HepG2 (cell line): Measurements from ENCODE around the gene HSDL1. TPM values are rescaled to one million over a fixed set of nuclear protein-coding genes. Genes with fewer than 3 reads are reported as not detected.

Experiments used
- BATF2 ChIP-seq: sonication (generic); formaldehyde crosslinking; IDR thresholded peaks from 2 replicates; pipeline ENCODE4 v1.8.0; 2022; ENCODE audit warnings: mild to moderate bottlenecking, missing genetic modification reagents, moderate library complexity
- CSRNP2 ChIP-seq: sonication (generic); formaldehyde crosslinking; conservative IDR thresholded peaks from 2 replicates; pipeline ENCODE4 v1.8.0; 2022; ENCODE audit warnings: low read depth, missing genetic modification reagents
- DNMT3B ChIP-seq: conservative IDR thresholded peaks from 2 replicates; pipeline ENCODE4 v1.6.1; 2016; ENCODE audit warnings: missing biosample characterization, control low read depth
- ETV5 ChIP-seq: IDR thresholded peaks from 2 replicates; pipeline ENCODE4 v1.6.1; 2018; ENCODE audit warnings: missing biosample characterization, missing genetic modification reagents, inconsistent platforms, borderline replicate concordance
- GFI1 ChIP-seq: sonication (generic); formaldehyde crosslinking; IDR thresholded peaks from 2 replicates; pipeline ENCODE4 v1.5.0; 2020; ENCODE audit warnings: missing genetic modification reagents, mild to moderate bottlenecking, borderline replicate concordance
- HMGA1 ChIP-seq: sonication (generic); formaldehyde crosslinking; conservative IDR thresholded peaks from 2 replicates; pipeline ENCODE4 v1.4.0; 2020; ENCODE audit warnings: missing genetic modification reagents
- MBD4 ChIP-seq: IDR thresholded peaks from 2 replicates; pipeline ENCODE4 v1.6.1; 2012; ENCODE audit warnings: low read length, inconsistent platforms, borderline replicate concordance
- POGK ChIP-seq: sonication (generic); formaldehyde crosslinking; conservative IDR thresholded peaks from 2 replicates; pipeline ENCODE4 v1.8.0; 2022; ENCODE audit warnings: mild to moderate bottlenecking, moderate library complexity, missing genetic modification reagents
- POLR2G ChIP-seq: fragments of 200-400 bp; formaldehyde crosslinking; IDR thresholded peaks from 2 replicates; pipeline ENCODE4 v1.6.1; 2018; ENCODE audit warnings: mild to moderate bottlenecking, low read depth, low read length, moderate library complexity
- REPIN1 ChIP-seq: sonication (generic); formaldehyde crosslinking; IDR thresholded peaks from 2 replicates; pipeline ENCODE4 v1.8.0; 2022; ENCODE audit warnings: missing genetic modification reagents, low read depth, mild to moderate bottlenecking, borderline replicate concordance
- TRIM24 ChIP-seq: sonication (generic); formaldehyde crosslinking; IDR thresholded peaks from 2 replicates; pipeline ENCODE4 v1.8.0; 2022; ENCODE audit warnings: mild to moderate bottlenecking, missing genetic modification reagents
- ZBTB25 ChIP-seq: IDR thresholded peaks from 2 replicates; pipeline ENCODE4 v1.6.1; 2018; ENCODE audit warnings: missing genetic modification reagents
- ZIK1 ChIP-seq: sonication (generic); formaldehyde crosslinking; IDR thresholded peaks from 2 replicates; pipeline ENCODE4 v1.5.0; 2020; ENCODE audit warnings: mild to moderate bottlenecking, low read depth, missing genetic modification reagents, borderline replicate concordance
- ZNF232 ChIP-seq: sonication (generic); formaldehyde crosslinking; IDR thresholded peaks from 2 replicates; pipeline ENCODE4 v1.4.0; 2020; ENCODE audit warnings: missing genetic modification reagents, borderline replicate concordance
- ZNF234 ChIP-seq: sonication (generic); formaldehyde crosslinking; conservative IDR thresholded peaks from 2 replicates; pipeline ENCODE4 v1.5.1; 2020; ENCODE audit warnings: mild to moderate bottlenecking, missing genetic modification reagents
- ZNF263 ChIP-seq: sonication (generic); formaldehyde crosslinking; IDR thresholded peaks from 2 replicates; pipeline ENCODE4 v1.4.0; 2020; ENCODE audit warnings: missing genetic modification reagents
- ZNF274 ChIP-seq: sonication (generic); formaldehyde crosslinking; IDR thresholded peaks from 2 replicates; pipeline ENCODE4 v1.5.1; 2020; ENCODE audit warnings: mild to moderate bottlenecking, missing genetic modification reagents
- ZNF773 ChIP-seq: sonication (generic); formaldehyde crosslinking; IDR thresholded peaks from 2 replicates; pipeline ENCODE4 v1.4.0; 2020; ENCODE audit warnings: missing genetic modification reagents, borderline replicate concordance
- ZSCAN29 ChIP-seq: sonication (generic); formaldehyde crosslinking; conservative IDR thresholded peaks from 2 replicates; pipeline ENCODE4 v1.4.0; 2020; ENCODE audit warnings: mild to moderate bottlenecking, missing genetic modification reagents
- polyA plus RNA-seq, 8 experiments: library from polyadenylated mRNA; depleted of rRNA in 3 of 8; stranded (reverse) in 7 of 8; unstranded in 1 of 8; fragments of >200 nt; fragmentation: Illumina TruSeq in 4 of 8; extraction: Trizol in 4 of 8; gene quantifications; 2 replicates each; pipeline versions ENCODE4 v1.2.1 to v1.2.3, GENCODE V29; 2011 to 2016; ENCODE audit warnings: low read depth in 4 of 8, missing spikeins in 1 of 8, mixed read lengths in 1 of 8; ENCODE audit not compliant: insufficient read depth in 1 of 8
- total RNA-seq, 5 experiments: library from RNA; depleted of rRNA; stranded (reverse); fragments of >200 nt; fragmentation: Illumina TruSeq; extraction: Trizol; gene quantifications; 2 replicates each; pipeline ENCODE4 v1.2.3, GENCODE V29; 2016; ENCODE audit warnings: low read depth in 1 of 5
- TF ChIP-seq, protein P1 (sequence below): sonication (generic); formaldehyde crosslinking; IDR thresholded peaks from 2 replicates; pipeline ENCODE4 v1.4.0; 2020; ENCODE audit warnings: missing genetic modification reagents, low read depth, mild to moderate bottlenecking, borderline replicate concordance
- TF ChIP-seq, protein P2 (sequence below): sonication (generic); formaldehyde crosslinking; IDR thresholded peaks from 2 replicates; pipeline ENCODE4 v1.9.0; 2022; ENCODE audit warnings: low read depth, missing genetic modification reagents

Gene HSDL1
- total and polyA plus RNA-seq, 2 of the 13 experiments (the other 11 are each of a cell fraction or from before 2014, with no cell fraction given): 49.2 to 49.7 TPM

- no peak for TF ChIP-seq DNMT3B (CRISPR knock-in tag)
- TF ChIP-seq ZNF274 (CRISPR knock-in tag): peak; percentile 54; the same call in 1 of the 2 replicates
- TF ChIP-seq ZNF234 (CRISPR knock-in tag): no peak
- TF ChIP-seq CSRNP2 (CRISPR knock-in tag): no peak
- TF ChIP-seq ZSCAN29: 0 out of 2 replicates have a peak, but pooled peaks have one; percentile 40
- no peak for TF ChIP-seq ZIK1 (CRISPR knock-in tag)
- no peak for TF ChIP-seq TRIM24 (CRISPR knock-in tag)
- TF ChIP-seq, protein P1, sequence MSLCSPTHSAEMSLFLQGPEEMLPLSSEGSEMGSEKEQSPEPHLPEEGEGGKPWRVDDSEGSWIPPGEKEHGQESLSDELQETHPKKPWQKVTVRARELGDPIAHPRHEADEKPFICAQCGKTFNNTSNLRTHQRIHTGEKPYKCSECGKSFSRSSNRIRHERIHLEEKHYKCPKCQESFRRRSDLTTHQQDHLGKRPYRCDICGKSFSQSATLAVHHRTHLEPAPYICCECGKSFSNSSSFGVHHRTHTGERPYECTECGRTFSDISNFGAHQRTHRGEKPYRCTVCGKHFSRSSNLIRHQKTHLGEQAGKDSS (CRISPR knock-in tag): 0 out of 2 replicates have a peak, but pooled peaks have one; percentile 44
- no peak for TF ChIP-seq ZNF773 (CRISPR knock-in tag)
- peak; percentile 57; the same call in 1 of the 2 replicates for TF ChIP-seq GFI1 (CRISPR knock-in tag)
- no peak for TF ChIP-seq HMGA1 (CRISPR knock-in tag)
- no peak for TF ChIP-seq ETV5 (CRISPR knock-in tag)
- no peak for TF ChIP-seq MBD4
- 0 out of 2 replicates have a peak, but pooled peaks have one; percentile 30 for TF ChIP-seq ZNF263
- no peak for TF ChIP-seq ZBTB25
- no peak for TF ChIP-seq ZNF232 (CRISPR knock-in tag)
- peak; percentile 48; the same call in 1 of the 2 replicates for TF ChIP-seq POGK (CRISPR knock-in tag)
- TF ChIP-seq POLR2G: no peak
- TF ChIP-seq REPIN1: peak; percentile 90; the same call in 1 of the 2 replicates
- TF ChIP-seq BATF2 (CRISPR knock-in tag): 0 out of 2 replicates have a peak, but pooled peaks have one; percentile 25
- TF ChIP-seq, protein P2, sequence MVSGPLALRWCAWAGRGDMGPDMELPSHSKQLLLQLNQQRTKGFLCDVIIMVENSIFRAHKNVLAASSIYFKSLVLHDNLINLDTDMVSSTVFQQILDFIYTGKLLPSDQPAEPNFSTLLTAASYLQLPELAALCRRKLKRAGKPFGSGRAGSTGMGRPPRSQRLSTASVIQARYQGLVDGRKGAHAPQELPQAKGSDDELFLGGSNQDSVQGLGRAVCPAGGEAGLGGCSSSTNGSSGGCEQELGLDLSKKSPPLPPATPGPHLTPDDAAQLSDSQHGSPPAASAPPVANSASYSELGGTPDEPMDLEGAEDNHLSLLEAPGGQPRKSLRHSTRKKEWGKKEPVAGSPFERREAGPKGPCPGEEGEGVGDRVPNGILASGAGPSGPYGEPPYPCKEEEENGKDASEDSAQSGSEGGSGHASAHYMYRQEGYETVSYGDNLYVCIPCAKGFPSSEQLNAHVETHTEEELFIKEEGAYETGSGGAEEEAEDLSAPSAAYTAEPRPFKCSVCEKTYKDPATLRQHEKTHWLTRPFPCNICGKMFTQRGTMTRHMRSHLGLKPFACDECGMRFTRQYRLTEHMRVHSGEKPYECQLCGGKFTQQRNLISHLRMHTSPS: no peak
These were observed 3.8 kb downstream of the HSDL1 start (continued) for GRCh38 chr16:84141143-84141670.
